AML-193 (cell line): ENCODE data around the gene KNOP1.

Experiments used
- DNase-seq, 2 experiments: peaks; one replicate each; lab custom pipeline; 2025; lab: John Stamatoyannopoulos, UW

KNOP1 gene

GRCh38 chr16:19717741-19718623 is at the start of gene KNOP1, which contains the start of gene IQCK:
Gene KNOP1 (minus strand): TSS chr16:19718227. CDS start chr16:19715035, 3,192 bp downstream.
Gene IQCK (plus strand): TSS chr16:19718271. CDS start chr16:19718307, 36 bp downstream.
- DNase-seq, result peak; percentile 62 to 66

GRCh38 chr16:19767497-19767896 is 49.5 kb upstream of the KNOP1 start:
- no peak for DNase-seq

- no peak for DNase-seq
Measured at GRCh38 chr16:19766988-19767387, 49.0 kb upstream of the KNOP1 start.

GRCh38 chr16:19766554-19766884 is 48.5 kb upstream of the KNOP1 start:
- DNase-seq, result no peak

- no peak for DNase-seq
Measured at GRCh38 chr16:19765860-19766553, 48.0 kb upstream of the KNOP1 start.

- DNase-seq, result no peak
Measured at GRCh38 chr16:19760356-19761060, 42.5 kb upstream of the KNOP1 start.

- DNase-seq, result no peak
Measured at GRCh38 chr16:19757762-19758595, 40.0 kb upstream of the KNOP1 start.

- DNase-seq, result no peak
Measured at GRCh38 chr16:19757026-19757425, 39.0 kb upstream of the KNOP1 start.

GRCh38 chr16:19755268-19755667 is 37.2 kb upstream of the KNOP1 start:
- DNase-seq, result no peak

- DNase-seq, result no peak
Measured at GRCh38 chr16:19754644-19755036, 36.6 kb upstream of the KNOP1 start.

GRCh38 chr16:19753815-19754643 is 36.0 kb upstream of the KNOP1 start:
- no peak for DNase-seq

GRCh38 chr16:19751478-19752385 is 33.7 kb upstream of the KNOP1 start:
- DNase-seq, result no peak

GRCh38 chr16:19749571-19750080 is 31.6 kb upstream of the KNOP1 start:
- DNase-seq, result no peak

- no peak for DNase-seq
Measured at GRCh38 chr16:19748389-19749168, 30.6 kb upstream of the KNOP1 start.

GRCh38 chr16:19746561-19746960 is 28.5 kb upstream of the KNOP1 start:
- no peak for DNase-seq

GRCh38 chr16:19745286-19746010 is 27.4 kb upstream of the KNOP1 start:
- DNase-seq, result no peak

GRCh38 chr16:19744670-19745069 is 26.6 kb upstream of the KNOP1 start:
- no peak for DNase-seq

GRCh38 chr16:19743816-19744159 is 25.8 kb upstream of the KNOP1 start:
- no peak for DNase-seq
